HG02798 (cell line): Measurements from ENCODE around the gene SAMSN1.
A peak's percentile ranks its signal among the peaks of the same experiment; 100 is the strongest.
"Not testable (repeated sequence)": the region's sequence is repeated elsewhere in the genome, so short reads cannot be mapped to it uniquely, and the experiment has no call there.

Experiments used
- ATAC-seq: cut with Tn5 transposase; IDR thresholded peaks from one replicate; pipeline ENCODE4 v1.9.1; 2021; ENCODE audit warnings: mild to moderate bottlenecking; ENCODE audit not compliant: unreplicated experiment, poor library complexity

The SAMSN1 gene

DNA sequence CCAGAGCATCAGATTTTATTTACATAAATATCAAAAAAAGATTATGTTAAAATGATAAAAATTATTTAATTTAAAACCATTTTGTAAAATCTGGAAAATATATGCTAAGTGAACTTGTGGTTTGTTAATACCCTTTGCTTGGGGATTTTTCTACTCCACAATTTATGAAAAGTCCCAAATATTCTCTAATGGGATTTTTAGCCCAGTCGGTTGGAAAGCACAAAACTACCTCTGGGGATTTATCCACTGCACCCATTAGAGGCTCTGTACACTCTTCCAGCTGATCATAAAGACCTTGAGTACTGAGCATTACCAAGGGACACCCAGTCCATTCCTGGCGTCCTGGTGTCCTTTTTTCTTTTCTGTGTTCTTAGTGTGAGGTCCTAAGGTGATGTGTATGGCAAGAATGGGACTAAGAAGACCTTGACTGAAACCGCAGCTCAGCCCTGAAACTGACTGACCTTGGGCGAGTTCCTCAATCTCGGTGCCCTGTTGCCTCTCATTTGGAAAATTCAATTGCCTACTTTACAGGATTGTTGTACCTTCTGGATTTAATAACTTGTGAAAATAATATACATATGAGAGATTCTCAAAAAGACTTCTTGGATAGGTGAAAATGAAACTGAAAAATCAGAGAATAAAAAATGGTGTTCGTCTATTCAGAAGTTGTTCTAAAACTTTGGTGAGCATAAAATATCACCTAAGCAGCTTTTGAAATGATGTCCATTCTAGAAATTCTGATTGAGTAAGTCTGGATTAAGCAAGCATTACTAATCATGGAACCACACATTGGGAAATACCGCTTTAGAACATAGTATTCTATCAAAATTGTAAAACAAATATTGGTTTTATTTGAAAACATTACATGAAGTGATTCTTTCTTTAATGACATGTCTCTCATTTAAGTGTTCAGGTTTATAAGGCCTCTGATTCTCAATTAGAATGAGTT, 21.5 kb upstream of the SAMSN1 start:
- peak; percentile 79 for ATAC-seq

DNA sequence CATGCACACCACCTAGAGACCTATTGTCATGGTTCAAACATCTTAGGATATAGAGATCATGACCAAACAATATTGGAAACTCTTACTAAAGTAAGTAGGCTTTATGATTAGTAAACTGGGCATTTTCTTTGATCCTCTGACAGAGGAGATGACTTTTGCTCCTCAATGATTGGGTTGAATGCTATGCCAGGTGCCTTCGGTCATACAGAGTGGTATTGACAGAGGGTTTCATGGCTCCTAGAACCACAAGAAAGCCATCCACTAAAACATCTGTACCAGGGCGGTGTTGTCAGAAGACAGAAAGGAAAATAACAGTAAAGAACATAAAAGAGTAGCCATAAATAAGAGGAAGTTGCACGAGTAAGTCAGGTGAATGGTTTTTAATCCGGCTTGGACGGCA, 20.8 kb upstream of the SAMSN1 start:
- no peak for ATAC-seq

DNA sequence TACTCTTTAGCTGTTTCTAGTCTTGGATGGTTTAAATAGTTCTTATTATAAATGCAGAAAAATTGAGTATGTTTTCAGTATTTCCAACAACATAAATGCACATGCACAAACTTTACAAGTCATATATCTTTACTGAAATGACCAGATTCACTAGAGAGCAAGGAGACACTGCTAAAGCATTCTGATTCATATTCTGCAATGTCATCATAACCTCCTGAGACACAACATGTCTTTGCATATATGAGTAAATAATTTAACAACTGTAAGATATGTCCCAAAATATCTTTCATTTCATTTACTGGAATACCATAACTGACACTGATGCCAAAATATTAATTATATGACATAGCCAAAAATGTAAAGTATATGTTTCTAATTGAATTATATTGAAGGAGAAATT, 16.8 kb upstream of the SAMSN1 start:
- no peak for ATAC-seq

DNA sequence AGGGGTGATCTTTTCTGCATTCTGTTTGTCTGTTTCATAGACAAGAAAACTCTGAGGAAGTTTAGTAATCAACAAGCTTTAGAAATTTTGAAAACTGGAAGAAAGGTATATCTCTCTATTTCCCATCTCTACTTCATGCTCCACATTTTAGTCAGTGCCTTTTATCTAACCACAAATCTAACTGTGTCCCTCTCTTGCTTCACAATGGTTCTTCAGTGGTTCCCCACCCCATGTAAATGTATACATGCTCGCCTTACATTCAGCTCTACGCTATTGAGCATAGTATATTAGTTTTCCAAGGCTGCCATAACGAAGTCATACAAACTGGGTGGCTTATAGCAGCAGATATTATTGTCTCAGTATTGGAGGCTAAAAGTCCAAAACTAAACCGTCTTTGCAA, 14.4 kb upstream of the SAMSN1 start:
- ATAC-seq: no peak

DNA sequence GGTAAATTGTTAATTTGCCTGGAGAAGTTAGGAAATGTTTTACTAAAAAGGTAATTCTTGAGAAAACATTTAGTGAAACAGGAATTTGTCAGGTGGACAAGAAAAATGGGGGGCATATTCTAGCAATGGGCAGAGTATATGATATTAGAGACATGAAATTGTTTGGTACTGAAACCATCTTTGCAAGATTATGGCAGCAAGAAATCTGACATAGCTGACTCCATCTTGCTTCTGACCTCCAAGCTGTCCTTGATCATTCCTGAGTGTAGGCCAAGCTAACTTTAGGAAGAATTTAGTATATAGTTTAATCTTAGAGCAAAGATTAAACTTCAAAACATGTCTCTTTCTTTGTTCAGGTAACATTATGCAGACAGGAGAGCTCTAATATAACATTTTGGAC, 14.0 kb upstream of the SAMSN1 start:
- no peak for ATAC-seq

DNA sequence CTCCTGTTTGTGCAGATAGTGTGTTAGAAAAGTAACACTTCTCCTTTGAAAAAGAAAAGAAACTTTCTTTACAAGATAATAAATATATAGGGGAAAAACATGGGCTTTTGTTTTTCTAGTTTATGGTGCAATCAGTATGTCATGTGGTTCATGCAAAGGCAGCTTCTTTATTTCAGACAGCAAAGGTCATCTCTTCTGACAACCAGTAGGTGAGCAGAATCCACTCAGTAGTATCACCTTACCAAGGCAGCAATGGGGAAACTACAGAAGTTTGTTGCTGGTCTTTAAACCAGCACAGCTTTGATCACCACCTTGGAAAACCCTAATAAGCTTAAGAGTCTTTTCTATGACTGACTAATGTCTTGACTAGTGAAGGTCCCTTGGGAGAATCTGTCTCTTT, 13.0 kb upstream of the SAMSN1 start:
- ATAC-seq: no peak

DNA sequence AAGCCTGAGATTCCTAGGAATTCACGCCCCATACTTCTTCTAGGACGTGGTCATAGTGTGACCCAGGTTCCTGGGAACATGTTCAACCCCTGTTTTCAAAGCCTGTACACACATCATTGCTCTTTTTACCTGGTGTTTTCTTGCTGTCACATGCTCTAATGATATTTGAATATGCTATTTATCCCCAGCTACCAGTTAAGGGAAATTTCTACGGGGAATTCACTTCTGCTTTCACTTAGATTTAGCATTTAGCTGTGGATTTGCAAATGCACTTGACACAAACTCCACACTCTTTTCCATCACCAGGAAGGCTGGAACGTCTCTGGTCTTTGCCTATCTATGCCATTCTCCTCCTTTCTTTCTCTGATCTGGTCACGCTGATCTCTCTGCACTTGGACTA, 11.3 kb upstream of the SAMSN1 start:
- peak; percentile 42 for ATAC-seq

DNA sequence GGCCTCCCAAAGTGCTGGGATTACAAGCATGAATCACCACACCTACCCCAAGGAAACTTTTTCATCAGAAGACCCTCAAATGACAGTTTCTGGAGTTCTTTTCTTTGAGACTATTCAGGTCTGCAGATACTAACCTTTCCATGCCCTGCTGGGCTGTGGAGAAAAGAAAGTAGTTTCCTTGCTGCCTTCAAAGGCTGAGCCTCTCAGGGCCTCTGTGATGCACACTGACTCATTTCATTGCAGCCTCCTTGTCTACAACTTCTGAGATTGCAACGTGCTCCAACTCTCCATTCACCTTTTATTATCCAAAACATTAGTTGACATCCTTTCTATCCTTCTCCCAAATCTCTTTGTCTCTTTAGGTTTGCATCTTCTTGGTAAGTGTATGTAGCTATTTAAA, 8.8 kb upstream of the SAMSN1 start:
- ATAC-seq: no peak

DNA sequence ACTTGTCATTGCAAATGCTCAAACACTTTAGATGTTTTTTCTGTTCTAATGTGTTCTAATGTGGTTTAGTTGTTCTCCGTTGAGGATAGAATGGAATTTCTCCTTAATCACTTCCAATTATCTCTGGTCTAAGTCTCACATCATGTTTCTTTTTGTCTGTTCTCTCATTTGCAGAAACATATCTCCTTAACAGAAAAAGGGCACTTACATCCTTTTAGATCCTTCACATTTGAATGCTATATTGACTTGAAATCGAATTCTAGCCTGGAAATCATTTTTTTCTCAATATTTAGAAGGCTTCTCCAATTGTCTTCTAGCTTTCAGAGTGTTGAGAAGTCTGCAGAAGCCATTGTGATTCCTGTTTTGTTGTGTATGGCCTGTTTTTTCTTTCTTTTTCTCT, 7.3 kb upstream of the SAMSN1 start:
- no peak for ATAC-seq

DNA sequence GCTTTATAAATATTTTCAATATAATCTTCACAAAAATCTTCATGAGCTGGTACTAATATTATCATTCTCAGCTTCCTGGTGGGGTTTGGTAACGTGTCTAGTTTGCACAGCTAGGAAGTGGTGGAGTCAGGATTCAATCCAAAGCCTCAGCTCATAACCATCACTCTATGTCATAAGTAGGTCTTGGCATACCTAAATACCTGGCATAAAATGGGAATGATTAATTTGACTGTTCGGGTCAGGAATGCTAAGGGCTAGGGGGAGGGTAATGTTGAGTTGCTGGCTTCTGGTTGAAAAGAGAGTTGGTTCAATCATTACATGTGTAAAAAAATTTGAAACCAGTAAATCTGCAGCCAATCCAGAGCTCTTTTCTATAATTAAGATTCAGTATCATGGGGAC, 5.6 kb upstream of the SAMSN1 start:
- ATAC-seq: no peak

DNA sequence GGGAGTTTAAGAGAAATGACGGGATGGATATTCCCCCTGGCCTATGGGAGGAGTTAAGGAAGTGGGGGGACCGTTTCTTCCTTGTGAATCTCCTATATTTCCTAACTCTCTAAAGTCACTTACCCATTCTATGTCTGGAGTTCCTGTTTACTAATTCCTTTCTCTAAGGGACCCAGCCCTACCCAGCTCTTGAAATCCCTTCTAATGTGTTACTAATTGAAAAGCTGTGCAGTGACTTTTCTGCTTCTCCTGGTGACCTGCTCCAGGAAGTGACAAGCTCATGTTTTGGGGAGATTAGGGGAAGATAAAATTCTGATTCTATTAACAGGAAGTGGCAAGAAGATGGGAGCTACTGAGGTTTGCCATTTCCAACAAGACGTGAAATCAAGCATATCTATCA, 4.0 kb upstream of the SAMSN1 start:
- no peak for ATAC-seq

DNA sequence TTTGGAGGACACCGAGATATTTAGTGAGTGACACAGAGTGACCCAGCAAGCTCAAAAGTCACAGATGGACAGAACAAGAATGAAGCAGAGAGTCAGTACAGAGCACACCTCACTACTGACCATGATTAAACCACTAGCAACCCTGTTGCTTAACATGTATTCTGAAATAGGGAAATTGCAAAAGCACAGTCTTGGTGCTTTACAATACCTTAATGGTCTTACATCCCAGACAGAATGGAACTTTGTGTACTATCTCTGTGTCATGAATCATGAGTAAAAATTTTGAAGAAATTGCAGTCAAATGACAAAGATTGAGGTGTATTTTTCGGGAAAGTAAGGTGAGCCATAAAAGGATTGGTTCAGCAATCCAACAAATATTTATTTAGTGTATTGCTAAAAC, 2.7 kb upstream of the SAMSN1 start:
- ATAC-seq: no peak

DNA sequence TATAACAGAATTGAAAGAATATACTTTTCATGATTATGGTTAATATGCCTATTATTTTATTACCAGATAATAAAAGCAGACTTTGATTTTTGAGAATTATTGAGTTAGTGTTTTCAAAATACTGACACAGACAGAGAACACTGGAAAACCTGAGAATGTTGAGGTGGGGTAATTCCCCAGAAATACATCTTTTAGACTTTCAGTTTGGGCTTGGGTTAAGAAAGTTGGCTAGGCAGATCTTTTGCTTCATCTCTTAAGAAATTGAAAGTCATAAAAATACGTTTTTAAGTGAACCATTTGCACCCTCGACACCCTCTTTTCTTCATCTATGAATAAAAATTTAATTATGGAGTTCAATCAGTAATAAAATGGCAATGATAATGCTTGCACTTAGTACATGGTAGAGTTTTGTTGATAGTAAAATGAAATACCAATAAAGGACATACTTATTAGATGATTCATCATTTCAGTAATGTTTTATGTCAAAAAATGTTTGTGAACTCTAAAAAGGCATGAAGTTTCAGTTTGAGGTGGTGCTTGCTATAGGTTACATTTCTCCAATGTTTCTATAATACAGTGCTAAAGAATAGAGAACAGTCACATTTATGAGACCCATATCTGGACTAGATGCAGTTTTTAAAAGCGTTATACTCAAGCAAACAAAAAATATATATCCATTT, 1.9 kb upstream of the SAMSN1 start:
- ATAC-seq: no peak

DNA sequence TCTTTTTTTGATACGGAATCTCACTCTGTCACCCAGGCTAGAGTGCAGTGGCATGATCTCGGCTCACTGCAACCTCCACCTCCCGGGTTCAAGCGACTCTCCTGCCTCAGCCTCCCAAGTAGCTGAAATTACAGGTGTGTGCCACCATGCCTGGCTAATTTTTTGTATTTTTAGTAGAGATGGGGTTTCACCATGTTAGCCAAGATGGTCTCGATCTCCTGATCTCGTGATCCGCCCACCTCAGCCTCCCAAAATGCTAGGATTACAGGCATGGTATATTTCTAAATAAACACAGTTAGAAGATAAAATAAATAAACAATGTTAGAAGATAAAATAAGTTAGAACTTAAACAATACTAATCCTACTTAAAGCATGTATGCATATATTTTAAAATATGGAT, 604 bp upstream of the SAMSN1 start:
- ATAC-seq: not testable (repeated sequence)

DNA sequence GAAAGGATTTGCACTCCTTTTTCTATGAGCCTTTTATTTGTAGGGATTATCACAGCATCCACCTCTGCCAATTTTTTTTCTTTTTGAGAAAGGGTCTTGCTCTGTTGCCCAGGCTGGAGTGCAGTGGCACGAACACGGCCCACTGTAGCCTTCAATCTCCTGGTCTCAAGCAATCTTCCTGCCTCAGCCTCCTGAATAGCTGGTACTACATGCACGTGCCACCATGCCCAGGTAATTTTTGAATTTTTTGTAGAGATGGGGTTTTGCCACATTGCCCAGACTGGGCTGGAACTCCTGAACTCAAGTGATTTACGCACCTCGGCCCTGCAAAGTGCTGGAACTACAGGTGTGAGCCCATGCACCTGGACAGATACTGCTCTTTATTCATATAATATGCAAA, 2.1 kb downstream of the SAMSN1 start:
- ATAC-seq: no peak

DNA sequence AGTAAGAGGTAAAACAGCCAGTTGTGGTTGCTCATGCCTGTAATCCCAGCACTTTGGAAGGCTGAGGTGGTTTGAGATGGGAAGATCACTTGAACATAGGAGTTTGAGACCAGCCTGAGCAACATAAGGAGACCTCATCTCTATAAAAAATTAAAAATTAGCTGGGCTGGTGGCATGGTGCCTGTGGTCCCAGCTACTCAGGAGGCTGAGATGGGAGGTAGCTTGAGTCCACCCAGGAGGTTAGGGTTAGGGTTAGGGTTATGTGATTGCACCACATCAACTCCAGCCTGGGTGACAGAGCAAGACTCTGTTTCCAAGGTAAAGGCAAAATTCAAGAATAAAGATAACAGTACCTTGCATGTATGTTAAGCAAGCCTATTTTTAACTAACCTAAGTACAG, 3.5 kb downstream of the SAMSN1 start:
- ATAC-seq: no peak

DNA sequence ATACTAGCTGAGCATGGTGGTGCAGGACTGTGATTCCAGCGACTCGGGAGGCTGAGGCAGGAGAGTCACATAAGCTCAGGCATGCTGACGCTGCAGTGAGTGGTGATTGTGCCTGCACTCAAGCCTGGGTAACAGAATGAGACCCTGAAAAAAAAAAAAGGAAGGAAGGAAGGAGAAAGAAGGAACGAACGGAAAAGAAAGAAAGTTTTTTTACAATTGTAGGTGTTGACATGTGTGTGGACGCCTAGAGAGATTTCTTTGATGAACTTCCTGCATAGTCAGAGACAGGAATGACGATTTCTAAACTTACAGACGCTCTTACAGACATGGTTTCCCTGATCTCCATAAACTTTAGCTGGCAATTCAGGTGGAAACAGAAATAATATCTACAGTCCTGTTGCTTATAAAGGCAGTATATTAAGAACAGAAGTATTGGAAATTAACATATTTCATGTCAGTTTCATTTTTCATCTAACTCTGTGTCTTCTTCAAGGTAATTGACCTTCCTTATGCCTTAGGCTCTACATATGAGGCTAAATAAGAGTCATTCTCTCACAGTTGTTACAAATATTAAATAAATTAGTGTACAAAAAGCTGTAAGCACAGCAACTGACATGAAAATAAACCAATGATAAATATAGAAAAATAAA, 4.1 kb downstream of the SAMSN1 start:
- peak; percentile 33 for ATAC-seq

DNA sequence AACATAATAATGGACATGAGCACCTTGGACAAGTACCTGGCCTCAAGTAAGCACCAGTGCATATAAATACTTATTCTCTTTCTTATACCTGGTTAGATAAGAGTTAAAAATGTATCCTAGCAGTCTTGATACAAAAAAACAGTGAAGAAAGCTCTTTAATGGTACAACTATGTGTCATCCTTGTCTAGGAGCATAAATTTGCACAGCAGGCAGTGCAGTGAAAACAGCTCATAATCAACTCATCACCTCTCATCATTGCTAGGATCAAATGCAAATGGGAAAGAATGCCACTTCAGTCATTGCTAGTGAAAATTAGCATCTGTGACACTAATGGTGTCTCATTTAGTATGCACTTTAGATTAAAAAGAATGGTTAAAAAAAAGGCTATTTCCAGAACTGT, 7.6 kb downstream of the SAMSN1 start:
- ATAC-seq: no peak

DNA sequence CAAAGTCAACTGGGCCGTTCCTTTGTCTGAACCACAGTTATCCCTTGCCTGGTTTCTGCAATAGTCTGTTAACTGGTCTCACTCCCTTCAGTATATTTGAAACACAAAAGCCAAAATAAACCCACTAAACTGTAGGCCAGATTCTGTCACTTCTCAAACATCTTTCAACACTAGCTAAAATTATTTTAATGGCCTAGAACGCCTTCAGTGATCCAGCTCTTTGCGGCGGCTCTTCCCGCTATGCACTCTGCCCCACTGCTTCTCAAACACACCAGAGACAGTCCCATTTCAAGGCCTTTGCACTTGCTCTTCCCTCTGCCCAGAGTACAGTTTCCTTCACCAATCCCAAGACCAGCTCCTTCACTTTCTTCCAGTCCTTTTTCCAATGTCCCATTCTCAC, 9.2 kb downstream of the SAMSN1 start:
- no peak for ATAC-seq

DNA sequence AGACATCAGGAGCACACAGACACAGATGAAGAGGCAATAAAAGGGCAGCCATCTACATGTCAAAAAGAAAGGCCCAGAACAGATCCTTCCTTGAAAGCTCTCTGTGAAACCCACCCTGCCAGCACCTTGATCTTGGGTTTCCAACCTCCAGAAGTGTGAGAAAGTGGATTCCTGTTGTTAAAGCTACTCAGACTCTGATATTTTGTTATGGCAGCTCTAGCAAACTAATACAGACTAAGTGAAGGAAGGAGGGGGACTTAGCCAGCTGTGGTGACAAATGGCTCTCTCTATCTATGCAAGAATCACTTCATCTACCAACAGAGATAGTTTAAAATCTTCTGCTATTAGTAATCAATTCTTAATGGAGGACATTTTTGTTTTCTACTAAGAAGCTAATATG, 10.4 kb downstream of the SAMSN1 start:
- ATAC-seq: no peak
